GM21619 (cell line): Measurements from ENCODE around the gene GPRC5C.

Source experiments
- ATAC-seq: cut with Tn5 transposase; IDR thresholded peaks from one replicate; pipeline ENCODE4 v1.9.1; 2021; ENCODE audit not compliant: unreplicated experiment

The GPRC5C gene

GRCh38 chr17:74431568-74432423, at the start of gene GPRC5C:
TSS of gene GPRC5C (plus strand) at chr17:74432088. CDS start at chr17:74439777, 7,689 bp downstream.
- peak; percentile 29 for ATAC-seq

DNA sequence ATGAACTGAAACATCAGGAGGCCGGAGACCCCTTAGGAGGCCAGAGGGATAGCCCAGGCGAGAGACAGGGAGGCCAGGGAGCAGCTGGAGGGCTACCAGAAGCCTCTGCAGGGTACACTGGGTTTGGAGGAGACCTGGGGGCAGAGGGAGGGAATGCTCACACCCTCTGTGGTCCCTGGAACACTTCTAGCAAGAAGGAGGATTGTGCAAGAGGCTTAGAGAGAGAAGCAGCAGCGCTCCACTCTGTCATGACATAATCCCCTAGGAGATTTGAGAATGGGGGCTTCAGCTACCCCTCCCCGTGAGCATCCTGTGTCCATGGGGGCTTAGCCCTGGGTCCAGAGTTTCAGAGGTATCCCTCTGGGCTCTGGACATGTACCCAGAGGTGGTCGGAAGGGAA, 48.7 kb upstream of the GPRC5C start:
- no peak for ATAC-seq

- no peak for ATAC-seq
These were observed 46.7 kb upstream of the GPRC5C start for GRCh38 chr17:74385201-74385600.

GRCh38 chr17:74386386-74386785, 45.5 kb upstream of the GPRC5C start:
- no peak for ATAC-seq

DNA sequence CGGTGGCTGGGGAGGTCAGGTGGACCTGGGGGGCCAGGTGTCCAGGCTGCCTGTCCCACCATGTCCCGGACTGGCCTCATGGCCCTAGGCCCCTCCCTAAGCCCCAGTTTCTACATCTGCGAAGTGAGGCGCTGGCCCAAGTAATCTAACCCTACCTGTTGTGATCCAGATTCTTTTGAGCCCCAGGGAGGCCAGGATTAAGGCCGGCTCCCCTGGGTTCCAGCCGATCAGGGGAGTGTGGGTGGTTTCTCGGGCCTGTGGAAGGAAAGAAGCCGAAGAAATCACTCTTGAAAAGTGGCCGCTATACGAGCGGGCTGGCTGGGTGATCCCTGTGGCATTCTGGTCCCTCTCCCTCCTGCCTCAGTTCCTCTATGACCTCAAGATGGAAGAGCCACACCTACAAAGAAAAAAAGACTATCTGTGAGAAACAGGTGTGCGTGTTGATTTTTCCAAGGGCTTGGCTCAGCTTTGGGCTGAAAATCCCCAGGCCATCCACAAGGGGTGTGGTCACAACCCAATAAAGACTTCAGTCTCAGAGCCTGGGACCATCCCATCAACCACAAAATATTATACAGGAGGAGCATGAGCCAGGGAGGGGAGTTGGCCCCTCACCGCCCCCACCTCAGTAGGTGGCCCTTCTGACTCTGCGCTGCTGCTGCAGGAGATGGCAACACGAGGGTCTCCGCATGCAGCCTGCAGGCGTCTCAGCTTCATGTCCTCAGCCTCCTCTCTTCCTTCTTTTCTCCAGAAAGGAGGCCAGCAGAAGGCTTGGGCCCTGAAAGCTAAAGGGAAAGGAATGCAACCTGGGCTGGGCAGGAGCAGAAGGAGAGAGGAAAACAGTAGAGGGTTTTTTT, 44.3 kb upstream of the GPRC5C start:
- ATAC-seq = no peak

DNA sequence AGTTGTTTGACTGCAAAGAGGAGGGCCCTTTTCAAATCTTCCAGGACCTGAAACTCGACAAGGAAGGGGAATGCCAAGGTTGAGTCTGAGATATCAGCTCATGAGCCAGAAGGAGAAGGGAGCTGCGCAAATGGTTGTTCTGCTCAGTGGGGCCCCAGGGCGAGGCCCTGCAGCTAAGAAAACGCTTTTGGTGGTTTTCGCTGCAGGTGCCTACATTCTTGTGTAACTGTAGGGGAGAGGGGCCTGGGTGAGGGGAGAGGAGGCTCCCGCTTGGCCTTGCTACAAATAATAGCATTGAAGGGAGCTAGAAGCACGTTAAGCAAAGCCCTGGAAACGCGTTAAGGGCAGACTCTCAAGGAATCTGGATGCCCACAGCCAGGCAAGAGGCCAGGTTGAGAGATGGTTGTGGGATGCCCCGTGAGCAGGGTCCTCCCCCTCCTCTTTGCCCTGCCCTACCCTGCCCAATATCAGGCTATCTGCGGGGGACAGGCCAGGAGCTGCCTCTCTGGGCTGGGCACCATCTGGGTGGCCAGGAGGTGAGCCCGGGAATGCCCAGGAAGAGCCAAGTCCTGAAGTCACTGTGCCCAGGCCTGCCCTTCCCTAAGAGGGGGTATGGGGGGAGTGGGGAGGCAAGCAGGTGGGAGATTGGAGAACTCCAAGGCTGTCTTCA, 42.7 kb upstream of the GPRC5C start:
- ATAC-seq = no peak

- no peak for ATAC-seq
These were observed 41.8 kb upstream of the GPRC5C start for GRCh38 chr17:74389937-74390679.

- no peak for ATAC-seq
These were observed 40.9 kb upstream of the GPRC5C start for GRCh38 chr17:74390680-74391653.

DNA sequence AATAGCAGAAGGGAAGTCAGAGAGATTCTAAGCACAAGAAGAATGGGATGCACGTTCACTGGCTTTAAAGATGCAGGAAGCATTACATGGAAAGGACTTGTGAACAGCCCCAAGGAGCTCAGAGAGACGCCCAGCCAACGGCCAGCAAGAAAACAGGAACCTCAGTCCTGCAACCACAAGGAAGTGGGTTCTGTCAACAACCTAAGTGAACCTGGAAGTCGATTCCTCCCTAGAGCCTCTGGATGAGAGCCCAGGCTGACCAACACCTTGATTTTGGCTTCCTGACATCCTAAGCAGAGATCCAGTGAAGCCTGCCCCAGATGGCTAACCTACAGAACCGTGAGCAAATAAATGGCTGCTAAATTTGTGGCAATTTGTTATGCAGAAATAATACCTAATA, 40.1 kb upstream of the GPRC5C start:
- no peak for ATAC-seq

- no peak for ATAC-seq
These were observed 39.0 kb upstream of the GPRC5C start for GRCh38 chr17:74392848-74393247.

DNA sequence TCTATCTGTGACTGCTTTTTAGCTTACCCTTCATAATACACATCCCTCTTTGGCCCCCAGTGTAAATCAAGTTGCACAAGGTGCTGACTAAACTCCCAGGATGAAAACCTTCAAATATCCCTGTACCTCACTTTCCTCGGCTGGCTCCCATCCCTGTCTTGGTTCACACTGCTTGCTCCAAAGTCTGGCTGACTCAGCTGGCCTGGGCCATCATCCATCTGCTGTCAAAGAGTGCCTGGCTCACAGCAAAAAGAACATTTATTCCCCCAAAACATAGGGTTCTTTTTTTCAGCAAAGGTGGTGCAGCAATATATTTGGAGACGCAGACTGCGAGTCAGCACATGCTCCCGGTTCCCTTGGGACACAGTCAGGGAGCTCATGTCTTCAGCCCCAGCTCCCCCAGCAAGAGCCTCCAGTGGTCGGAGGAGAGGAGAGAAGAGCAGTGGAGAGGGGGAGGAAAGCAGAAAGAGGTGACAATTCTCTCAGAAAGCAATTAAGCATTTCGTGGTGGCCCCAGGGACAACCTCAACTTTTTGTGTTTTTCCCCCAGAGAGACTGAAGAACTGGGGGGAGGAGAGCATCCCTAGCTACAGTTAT, 38.4 kb upstream of the GPRC5C start:
- no peak for ATAC-seq

DNA sequence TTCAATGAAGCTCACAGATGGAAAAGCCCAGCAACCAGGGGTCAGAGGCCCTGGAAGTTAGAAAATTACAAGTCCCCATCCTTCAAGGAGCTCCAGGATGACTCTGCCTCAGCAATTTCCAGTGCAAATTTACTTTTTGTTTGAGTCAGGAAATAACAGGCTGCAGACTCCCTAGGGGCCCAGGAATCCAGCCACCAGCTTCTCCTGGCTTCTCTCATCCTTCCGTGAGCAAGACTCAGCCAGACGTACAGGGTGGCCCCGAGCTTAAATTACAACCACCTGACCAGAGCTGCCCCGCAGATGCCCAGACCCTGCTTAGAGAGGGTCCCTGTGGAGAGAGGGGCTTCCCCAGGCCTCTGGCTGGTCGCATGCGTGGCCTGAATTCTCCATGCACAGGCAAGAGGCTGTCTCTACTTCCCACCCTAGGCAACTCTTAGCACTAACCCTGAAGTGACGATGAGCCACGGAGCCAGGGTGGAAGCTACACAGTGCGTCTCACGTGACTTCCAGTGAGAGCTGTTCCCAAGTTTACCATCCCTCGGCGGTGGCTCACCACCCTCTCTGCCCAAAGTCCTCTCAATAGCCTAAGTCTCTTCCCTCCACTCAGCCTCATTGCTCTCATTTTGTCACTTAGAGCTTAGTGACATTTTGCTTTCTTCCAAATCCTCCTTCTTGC, 37.5 kb upstream of the GPRC5C start:
- no peak for ATAC-seq

- no peak for ATAC-seq
These were observed 36.9 kb upstream of the GPRC5C start for GRCh38 chr17:74394977-74395376.

- no peak for ATAC-seq
These were observed 35.3 kb upstream of the GPRC5C start for GRCh38 chr17:74396567-74396966.

GRCh38 chr17:74402048-74402447, 29.8 kb upstream of the GPRC5C start:
- ATAC-seq = no peak

- ATAC-seq = no peak
These were observed 28.3 kb upstream of the GPRC5C start for GRCh38 chr17:74403512-74404137.

DNA sequence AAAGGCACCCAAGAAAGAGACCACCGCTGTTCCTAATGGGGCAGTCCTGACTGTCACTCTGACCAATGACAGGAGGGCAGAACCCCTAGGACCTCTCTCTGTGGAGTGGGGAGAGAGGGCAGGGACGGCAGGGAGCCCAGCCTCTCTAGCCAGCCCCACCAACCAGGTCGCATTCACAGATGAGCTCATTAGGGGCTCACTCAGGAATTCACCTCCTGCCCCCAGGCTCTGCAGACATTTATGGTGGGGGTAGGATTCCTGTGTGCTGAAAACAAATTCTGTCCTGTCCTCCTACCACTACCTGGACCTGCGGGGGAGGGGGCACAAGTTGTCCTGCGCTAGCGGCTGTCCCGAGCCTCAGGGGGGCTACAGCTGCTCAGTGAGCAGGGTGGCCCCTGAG, 27.7 kb upstream of the GPRC5C start:
- ATAC-seq = no peak

DNA sequence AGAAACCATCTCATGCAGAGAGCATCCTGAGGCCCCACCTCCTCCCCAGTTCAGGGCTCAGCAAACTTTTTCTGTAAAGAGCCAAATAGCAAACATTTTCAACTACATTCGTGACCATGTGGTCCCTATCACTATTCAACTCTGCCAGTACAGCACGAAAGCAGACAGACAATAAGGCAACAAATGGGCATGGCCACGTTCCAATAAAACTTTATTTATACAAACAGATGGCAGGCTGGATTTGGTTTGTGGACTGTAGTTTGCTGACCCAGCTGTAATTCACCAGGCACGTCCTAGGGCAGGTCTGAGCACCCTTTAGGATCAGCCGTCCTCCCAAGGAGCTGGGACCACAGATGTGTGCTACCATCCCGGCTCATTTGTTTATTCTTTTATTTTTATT, 27.1 kb upstream of the GPRC5C start:
- no peak for ATAC-seq
